GM23338 (cell line): ENCODE results near the gene ANKRD61. TPM values are rescaled to one million over a fixed set of nuclear protein-coding genes. Genes with fewer than 3 reads are reported as not detected.
A peak's percentile ranks its signal among the peaks of the same experiment; 100 is the strongest.

Experiments
- ATAC-seq: fragments of 200-7000 bp; cut with Tn5 transposase; 3 replicates; pipeline ENCODE4 v1.9.1; 2020
- DNase-seq: peaks from one replicate; pipeline ENCODE4 v3.0.0-alpha.2; 2015; ENCODE audit warnings: low spot score
- H2AFZ ChIP-seq: fragments of 200-600 bp; sonication (generic); 2 replicates; pipeline ENCODE4 v1.8.0; 2016; ENCODE audit warnings: antibody characterized with exemption, mild to moderate bottlenecking, moderate library complexity
- H3F3A ChIP-seq: fragments of 200-600 bp; sonication (generic); replicated peaks from 2 replicates; pipeline ENCODE4 v1.8.0; 2017; ENCODE audit warnings: antibody characterized with exemption, mixed run types, low read depth
- H3K27ac ChIP-seq: fragments of 200-600 bp; sonication (generic); 2 replicates; pipeline ENCODE4 v1.6.1; 2016; ENCODE audit warnings: low read depth
- H3K27me3 ChIP-seq: fragments of 200-600 bp; sonication (generic); 2 replicates; pipeline ENCODE4 v1.8.0; 2016; ENCODE audit warnings: mild to moderate bottlenecking, mixed run types, moderate library complexity; ENCODE audit not compliant: insufficient read depth
- H3K36me3 ChIP-seq: fragments of 200-600 bp; sonication (generic); 2 replicates; pipeline ENCODE4 v1.8.0; 2016; ENCODE audit warnings: mild to moderate bottlenecking; ENCODE audit not compliant: insufficient read depth
- H3K4me1 ChIP-seq: fragments of 200-600 bp; sonication (generic); 2 replicates; pipeline ENCODE4 v1.8.0; 2016; ENCODE audit warnings: mild to moderate bottlenecking, moderate library complexity; ENCODE audit not compliant: insufficient read depth
- H3K4me2 ChIP-seq: fragments of 200-600 bp; sonication (generic); 2 replicates; pipeline ENCODE4 v1.7.1; 2017; ENCODE audit warnings: mixed run types
- H3K4me3 ChIP-seq: fragments of 200-600 bp; sonication (generic); 2 replicates; pipeline ENCODE4 v1.6.1; 2016; ENCODE audit warnings: mixed run types
- H3K79me2 ChIP-seq: fragments of 200-600 bp; sonication (generic); replicated peaks from 2 replicates; pipeline ENCODE4 v1.8.0; 2017; ENCODE audit warnings: mild to moderate bottlenecking; ENCODE audit not compliant: insufficient read depth
- H3K9me2 ChIP-seq: fragments of 200-600 bp; sonication (generic); 2 replicates; pipeline ENCODE4 v1.8.0; 2017; ENCODE audit not compliant: insufficient read depth
- H4K20me1 ChIP-seq: fragments of 200-600 bp; sonication (generic); replicated peaks from 2 replicates; pipeline ENCODE4 v1.8.0; 2017; ENCODE audit warnings: mild to moderate bottlenecking; ENCODE audit not compliant: insufficient read depth
- H3K27ac Mint-ChIP-seq: 2 replicates; pipeline ENCODE4 v1.8.0; 2020; ENCODE audit warnings: inconsistent platforms, mild to moderate bottlenecking, moderate library complexity, mixed read lengths
- H3K27me3 Mint-ChIP-seq: 3 replicates; pipeline ENCODE4 v1.8.0; 2022; ENCODE audit warnings: low read depth, mild to moderate bottlenecking, moderate library complexity, mixed read lengths, inconsistent platforms; ENCODE audit not compliant: insufficient read depth, poor library complexity
- H3K36me3 Mint-ChIP-seq: 3 replicates; pipeline ENCODE4 v1.8.0; 2021; ENCODE audit warnings: low read depth, mild to moderate bottlenecking, inconsistent platforms, moderate library complexity, mixed read lengths
- H3K4me1 Mint-ChIP-seq: 3 replicates; pipeline ENCODE4 v1.8.0; 2020; ENCODE audit warnings: mild to moderate bottlenecking, inconsistent platforms, mixed read lengths
- H3K4me3 Mint-ChIP-seq: 3 replicates; pipeline ENCODE4 v1.8.0; 2021; ENCODE audit warnings: moderate library complexity, mild to moderate bottlenecking, inconsistent platforms, mixed read lengths
- H3K9me3 Mint-ChIP-seq: 3 replicates; pipeline ENCODE4 v1.8.0; 2020; ENCODE audit warnings: moderate library complexity, mild to moderate bottlenecking, inconsistent platforms, mixed read lengths
- CREB1 ChIP-seq: fragments of 250-450 bp; sonication (Bioruptor Pico); IDR thresholded peaks from 2 replicates; pipeline ENCODE4 v1.5.0; 2020; ENCODE audit warnings: low read depth, mild to moderate bottlenecking, moderate library complexity
- ETS1 ChIP-seq: IDR thresholded peaks from 2 replicates; pipeline ENCODE4 v1.6.1; 2016; ENCODE audit warnings: antibody characterized with exemption
- EZH2 ChIP-seq: fragments of 200-600 bp; sonication (generic); IDR thresholded peaks from one replicate; pipeline ENCODE4 v1.8.0; 2017; ENCODE audit warnings: antibody characterized with exemption, mild to moderate bottlenecking, low read depth; ENCODE audit not compliant: unreplicated experiment
- EZH2phosphoT487 ChIP-seq: fragments of 200-600 bp; sonication (generic); IDR thresholded peaks from one replicate; pipeline ENCODE4 v1.8.1; 2018; ENCODE audit warnings: antibody characterized with exemption; ENCODE audit not compliant: unreplicated experiment
- JUNB ChIP-seq: IDR thresholded peaks from one replicate; pipeline ENCODE4 v1.6.1; 2016; ENCODE audit warnings: antibody characterized with exemption; ENCODE audit not compliant: unreplicated experiment
- NANOG ChIP-seq: IDR thresholded peaks from 2 replicates; pipeline ENCODE4 v1.6.1; 2016; ENCODE audit warnings: antibody characterized with exemption, borderline replicate concordance
- POLR2AphosphoS5 ChIP-seq: IDR thresholded peaks from 2 replicates; pipeline ENCODE4 v1.6.1; 2016; ENCODE audit warnings: antibody characterized with exemption, low read depth
- REST ChIP-seq: IDR thresholded peaks from one replicate; pipeline ENCODE4 v1.6.1; 2018; ENCODE audit warnings: antibody characterized with exemption; ENCODE audit not compliant: unreplicated experiment
- STAT1 ChIP-seq: IDR thresholded peaks from one replicate; pipeline ENCODE4 v1.6.1; 2016; ENCODE audit warnings: antibody characterized with exemption; ENCODE audit not compliant: unreplicated experiment
- ZNF114 ChIP-seq: fragments of 250-450 bp; sonication (Bioruptor Pico); IDR thresholded peaks from 2 replicates; pipeline ENCODE4 v1.5.0; 2020; ENCODE audit warnings: mild to moderate bottlenecking, moderate library complexity
- ZNF331 ChIP-seq: fragments of 250-450 bp; sonication (Bioruptor Pico); IDR thresholded peaks from 2 replicates; pipeline ENCODE4 v1.5.0; 2020; ENCODE audit warnings: low read depth, mild to moderate bottlenecking, moderate library complexity
- polyA plus RNA-seq: library from polyadenylated mRNA; unstranded; fragments of >200 nt; fragmentation: Nextera tagmentation; extraction: Ambion mirVana; gene quantifications from 2 replicates; pipeline ENCODE4 v1.2.1, GENCODE V29; 2016
- total RNA-seq: library from RNA; depleted of rRNA; stranded (reverse); fragments of >200 nt; shearing (Covaris generic); gene quantifications from 2 replicates; pipeline ENCODE4 v1.2.3, GENCODE V29; 2014

ANKRD61 gene
- total and polyA plus RNA-seq, 2 experiments from 2014 or later, result 0.42 to 1.2 TPM

- peaks cover 5% of the 10 kb centered on the region for H3K27me3 Mint-ChIP-seq
- peaks cover 11% of the 10 kb centered on the region; the same call in 1 of the 2 replicates for H3K4me1 ChIP-seq
- H3K4me1 Mint-ChIP-seq, result peaks cover 18% of the 10 kb centered on the region
- no peaks in the 10 kb centered on the region; the same call in 2 of the 3 replicates for H3K9me3 Mint-ChIP-seq
- H3K4me2 ChIP-seq, result no peak overlapping the region
- peak overlapping the region; percentile 34; the same call in 1 of the 2 replicates for H3K27ac Mint-ChIP-seq
- H4K20me1 ChIP-seq, result peaks cover 35% of the 10 kb centered on the region
- peaks cover 25% of the 10 kb centered on the region for H3K36me3 ChIP-seq
- no peaks in the 10 kb centered on the region for H3K9me2 ChIP-seq
- TF ChIP-seq JUNB, result no peak
- H3K36me3 Mint-ChIP-seq, result peaks cover 70% of the 10 kb centered on the region
- no peak overlapping the region; the same call in 2 of the 3 replicates for H3K4me3 Mint-ChIP-seq
- H3K27me3 ChIP-seq, result no peaks in the 10 kb centered on the region
- H3F3A ChIP-seq, result no peaks in the 10 kb centered on the region
- H2AFZ ChIP-seq, result no peak overlapping the region
- ATAC-seq (no peak), DNase-seq (no peak)
- H3K79me2 ChIP-seq, result peaks cover 72% of the 10 kb centered on the region
- no peak overlapping the region for H3K4me3 ChIP-seq
- no peak overlapping the region for H3K27ac ChIP-seq
Observed at GRCh38 chr7:6012355-6013104, 18.6 kb upstream of the ANKRD61 start.

GRCh38 chr7:6015917-6016652 is 15.1 kb upstream of the ANKRD61 start:
- no peak for TF ChIP-seq JUNB
- TF ChIP-seq CREB1, result no peak
- no peak for TF ChIP-seq ZNF331 (CRISPR knock-in tag)
- TF ChIP-seq ZNF114 (CRISPR knock-in tag), result no peak
- no peak for TF ChIP-seq REST
- no peak for TF ChIP-seq STAT1
- no peak for TF ChIP-seq NANOG
- no peak for TF ChIP-seq EZH2phosphoT487
- TF ChIP-seq ETS1, result no peak
- TF ChIP-seq POLR2AphosphoS5, result no peak
- TF ChIP-seq EZH2, result no peak
- peaks cover 3% of the 10 kb centered on the region; the same call in 1 of the 2 replicates for H3K4me1 ChIP-seq
- H3F3A ChIP-seq, result 0 out of 2 replicates have a peak, but pooled peaks cover 4% of the 10 kb centered on the region
- peaks cover 55% of the 10 kb centered on the region for H3K36me3 ChIP-seq
- peaks cover 9% of the 10 kb centered on the region; the same call in 2 of the 3 replicates for H3K4me1 Mint-ChIP-seq
- no peak overlapping the region for H3K4me3 Mint-ChIP-seq
- peaks cover 94% of the 10 kb centered on the region for H3K36me3 Mint-ChIP-seq
- no peak overlapping the region for H3K4me2 ChIP-seq
- peaks cover 34% of the 10 kb centered on the region for H4K20me1 ChIP-seq
- H3K79me2 ChIP-seq, result peaks cover 46% of the 10 kb centered on the region
- no peaks in the 10 kb centered on the region for H3K9me2 ChIP-seq
- no peak overlapping the region for H3K27ac ChIP-seq
- H3K4me3 ChIP-seq, result no peak overlapping the region
- DNase-seq (no peak), ATAC-seq (no peak)
- no peak overlapping the region for H2AFZ ChIP-seq
- peaks cover 5% of the 10 kb centered on the region for H3K27me3 Mint-ChIP-seq
- H3K9me3 Mint-ChIP-seq, result no peaks in the 10 kb centered on the region; the same call in 2 of the 3 replicates
- H3K27ac Mint-ChIP-seq, result peak overlapping the region; percentile 84
- H3K27me3 ChIP-seq, result no peaks in the 10 kb centered on the region
